Uterus (tissue), 4 donors: ENCODE results near the gene CACNA2D2. TPM values are rescaled to one million over a fixed set of nuclear protein-coding genes. Genes with fewer than 3 reads are reported as not detected.

Experiments used
- DNase-seq, 2 donors: peaks; one replicate each; pipeline ENCODE4 v3.0.0-alpha.2; 2019 to 2020
- H3K27ac ChIP-seq, 2 donors: fragments of 200-600 bp; sonication (generic); 1 replicate in 1 of 2; 2 replicates in 1 of 2; pipeline ENCODE4 v1.5.1; 2016 to 2018
- H3K27me3 ChIP-seq, 2 donors: fragments of 200-600 bp; sonication (generic); one replicate each; pipeline ENCODE4 v1.5.1; 2018 to 2019; ENCODE audit warnings: control low read depth in 1 of 2
- H3K36me3 ChIP-seq, 2 donors: fragments of 200-600 bp; sonication (generic); one replicate each; pipeline ENCODE4 v1.5.1; 2019; ENCODE audit warnings: control low read depth in 1 of 2
- H3K4me1 ChIP-seq, 2 donors: fragments of 200-600 bp; sonication (generic); one replicate each; pipeline ENCODE4 v1.5.1; 2018 to 2019; ENCODE audit warnings: control low read depth in 1 of 2
- H3K4me3 ChIP-seq, 2 donors: fragments of 200-600 bp; sonication (generic); 1 replicate in 1 of 2; 2 replicates in 1 of 2; pipeline ENCODE4 v1.5.1; 2018 to 2019; ENCODE audit warnings: mild to moderate bottlenecking in 1 of 2
- H3K9me3 ChIP-seq, 2 donors: fragments of 200-600 bp; sonication (generic); one replicate each; pipeline ENCODE4 v1.5.1; 2019; ENCODE audit warnings: control low read depth in 1 of 2
- POLR2A ChIP-seq, 2 donors: fragments of 450-650 bp; IDR thresholded peaks; one replicate each; pipeline ENCODE4 v1.6.1; 2016; ENCODE audit warnings: antibody characterized with exemption in 2 of 2, mild to moderate bottlenecking in 1 of 2, moderate library complexity in 1 of 2
- intact Hi-C: fragments of 100-400 bp; cut with DNase I; formaldehyde crosslinking; loops from one replicate; pipeline ENCODE4 v1.15.1; 2023; ENCODE audit warnings: low total_unique reads
- total RNA-seq, 4 donors: library from RNA; depleted of rRNA in 3 of 4; stranded (reverse); fragments of >200 nt in 3 of 4; gene quantifications; one replicate each; pipeline versions ENCODE4 v1.1.0 to v1.2.4, GENCODE V29; 2014 to 2023
- TF ChIP-seq, protein P1 (sequence below), 4 experiments: fragments of 200-600 bp in 2 of 4; fragments of 450-650 bp in 2 of 4; sonication (generic) in 2 of 4; IDR thresholded peaks; one replicate each; pipeline ENCODE4 v1.5.1; 2016 to 2019; ENCODE audit warnings: antibody characterized with exemption in 4 of 4, mild to moderate bottlenecking in 2 of 4, moderate library complexity in 1 of 4
- donor health status: DM: yes; HTN: yes; CAD: no.

CACNA2D2 gene
- total RNA-seq, 4 donors from 2014 or later: under 0.01 to 6.1 (median 5.3) TPM; not detected in 1

DNA sequence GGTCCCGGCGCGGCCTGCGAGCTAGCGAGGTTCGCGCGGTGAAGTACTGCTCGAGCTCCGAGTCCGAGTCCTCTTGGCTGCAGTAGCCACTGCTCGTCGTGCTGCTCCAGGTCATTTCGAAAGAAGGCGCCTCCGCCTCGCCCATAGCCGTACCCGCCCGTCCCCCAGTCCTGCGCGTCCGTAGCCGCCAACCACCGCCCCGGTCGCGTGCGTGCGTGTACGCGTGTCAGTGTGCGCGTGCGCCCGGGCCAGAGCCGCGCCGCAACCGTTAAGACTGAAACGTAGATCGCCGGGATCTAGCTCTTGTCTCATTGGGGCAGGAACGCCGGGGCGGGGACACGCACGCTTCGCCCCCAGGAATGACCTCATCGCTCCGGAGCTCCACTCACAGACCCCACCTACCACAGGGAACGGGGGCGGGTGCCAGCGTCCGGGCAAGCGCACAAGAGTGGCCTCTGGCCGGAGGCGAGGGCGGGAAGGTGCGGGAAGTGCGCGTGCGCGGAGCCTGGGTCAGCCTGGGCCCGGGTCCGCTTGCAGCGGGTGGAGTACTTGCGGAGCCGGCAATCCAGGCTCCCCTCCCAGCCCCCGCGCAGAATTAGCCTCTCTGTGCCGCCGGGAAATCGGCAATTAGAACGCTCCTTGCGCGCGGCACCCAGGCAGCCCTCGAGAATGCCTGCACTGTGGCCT, 166.1 kb downstream of the CACNA2D2 start:
- Histone ChIP-seq H3K4me1 (peaks cover 4 to 6% of the 10 kb centered on the region in 2 donors), H3K4me3 (peak overlapping the region; percentile 65 to 79), H3K9me3 (no peaks in the 10 kb centered on the region), H3K27ac (peak overlapping the region; percentile 94 to 99), H3K36me3 (no peaks in the 10 kb centered on the region), H3K27me3 (no peaks in the 10 kb centered on the region)
- TF ChIP-seq, protein P1, sequence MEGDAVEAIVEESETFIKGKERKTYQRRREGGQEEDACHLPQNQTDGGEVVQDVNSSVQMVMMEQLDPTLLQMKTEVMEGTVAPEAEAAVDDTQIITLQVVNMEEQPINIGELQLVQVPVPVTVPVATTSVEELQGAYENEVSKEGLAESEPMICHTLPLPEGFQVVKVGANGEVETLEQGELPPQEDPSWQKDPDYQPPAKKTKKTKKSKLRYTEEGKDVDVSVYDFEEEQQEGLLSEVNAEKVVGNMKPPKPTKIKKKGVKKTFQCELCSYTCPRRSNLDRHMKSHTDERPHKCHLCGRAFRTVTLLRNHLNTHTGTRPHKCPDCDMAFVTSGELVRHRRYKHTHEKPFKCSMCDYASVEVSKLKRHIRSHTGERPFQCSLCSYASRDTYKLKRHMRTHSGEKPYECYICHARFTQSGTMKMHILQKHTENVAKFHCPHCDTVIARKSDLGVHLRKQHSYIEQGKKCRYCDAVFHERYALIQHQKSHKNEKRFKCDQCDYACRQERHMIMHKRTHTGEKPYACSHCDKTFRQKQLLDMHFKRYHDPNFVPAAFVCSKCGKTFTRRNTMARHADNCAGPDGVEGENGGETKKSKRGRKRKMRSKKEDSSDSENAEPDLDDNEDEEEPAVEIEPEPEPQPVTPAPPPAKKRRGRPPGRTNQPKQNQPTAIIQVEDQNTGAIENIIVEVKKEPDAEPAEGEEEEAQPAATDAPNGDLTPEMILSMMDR (IDR thresholded peaks at IDR 0.05): peak in 1 of 4 experiments; percentile 2
- TF ChIP-seq POLR2A (IDR thresholded peaks at IDR 0.05): peak; percentile 93 to 95
- DNase-seq: peak; percentile 99 to 100
- intact Hi-C loops: no loop called here

- H3K4me3 ChIP-seq: peak overlapping the region; percentile 65 to 79
- intact Hi-C loops: no loop called here
- H3K9me3 ChIP-seq: no peaks in the 10 kb centered on the region
- H3K4me1 ChIP-seq: peaks cover 4 to 6% of the 10 kb centered on the region in 2 donors
- H3K36me3 ChIP-seq: no peaks in the 10 kb centered on the region
- no peak for DNase-seq
- TF ChIP-seq, protein P1 (IDR thresholded peaks at IDR 0.05): no peak
- no peak for TF ChIP-seq POLR2A (IDR thresholded peaks at IDR 0.05)
- H3K27ac ChIP-seq: peak overlapping the region; percentile 94 to 99
- no peaks in the 10 kb centered on the region for H3K27me3 ChIP-seq
These were observed 166.8 kb downstream of the CACNA2D2 start for GRCh38 chr3:50336452-50337174.

GRCh38 chr3:50334339-50335075, 168.9 kb downstream of the CACNA2D2 start:
- H3K9me3 ChIP-seq: no peaks in the 10 kb centered on the region
- H3K27ac ChIP-seq: peak overlapping the region; percentile 94 to 99
- H3K27me3 ChIP-seq: no peaks in the 10 kb centered on the region
- TF ChIP-seq POLR2A (IDR thresholded peaks at IDR 0.05): no peak
- TF ChIP-seq, protein P1 (IDR thresholded peaks at IDR 0.05): no peak
- DNase-seq: no peak
- no peaks in the 10 kb centered on the region for H3K36me3 ChIP-seq
- H3K4me3 ChIP-seq: no peak overlapping the region
- H3K4me1 ChIP-seq: peaks cover 4 to 6% of the 10 kb centered on the region in 2 donors
- intact Hi-C loops: no loop called here

DNA sequence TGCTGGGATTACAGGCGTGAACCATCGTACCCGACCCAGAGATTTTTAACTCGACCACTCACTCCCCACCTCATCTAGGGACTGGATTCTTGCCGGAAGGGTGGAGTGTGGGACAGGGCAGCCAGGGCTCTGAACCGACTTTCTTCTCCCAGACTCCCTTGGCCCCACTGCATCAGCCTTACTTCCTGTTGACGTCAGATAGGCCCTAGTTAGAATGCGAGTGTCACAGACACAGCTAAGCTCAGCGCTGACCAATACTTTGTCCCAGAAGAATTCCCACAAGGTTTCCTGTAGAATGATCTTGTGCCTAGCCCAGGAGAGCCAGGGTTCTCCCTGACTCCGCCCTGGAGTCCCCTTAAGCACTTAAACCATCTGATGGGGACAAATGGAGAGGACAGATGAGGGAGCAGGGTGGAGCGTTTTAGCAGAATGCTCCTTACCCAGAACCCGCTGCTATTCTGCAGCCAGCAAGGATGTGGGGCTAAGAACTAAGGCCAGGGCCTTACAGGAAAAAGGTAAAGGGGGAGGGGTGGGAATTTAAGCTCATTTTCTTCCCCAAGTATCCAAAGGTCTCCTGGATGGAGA, 169.6 kb downstream of the CACNA2D2 start:
- no peaks in the 10 kb centered on the region for H3K36me3 ChIP-seq
- H3K4me3 ChIP-seq: no peak overlapping the region
- H3K4me1 ChIP-seq: peaks cover 4% of the 10 kb centered on the region in 2 donors
- H3K9me3 ChIP-seq: no peaks in the 10 kb centered on the region
- peak in 1 of 2 donors; percentile 67 for DNase-seq
- H3K27ac ChIP-seq: peak overlapping the region; percentile 94 to 99
- no peaks in the 10 kb centered on the region for H3K27me3 ChIP-seq
- intact Hi-C loops: no loop called here
- TF ChIP-seq, protein P1 (IDR thresholded peaks at IDR 0.05): no peak
- peak in 1 of 2 donors; percentile 25 for TF ChIP-seq POLR2A (IDR thresholded peaks at IDR 0.05)
